ENCODE data around the gene GALNT12.

GRCh38 chr9:98867429-98868168 lies 60.1 kb downstream of the GALNT12 start:
- TF ChIP-seq CTCF (IDR thresholded peaks at IDR 0.05 in 4 of 5, conservative IDR thresholded peaks at IDR 0.05 in 1 of 5) (no peak), POLR2A (IDR thresholded peaks at IDR 0.05) (no peak)

All from gastrocnemius medialis (tissue), 4 donors.